ENCODE measurements around the gene TMEM191B.
"Not testable (repeated sequence)": the region's sequence is repeated elsewhere in the genome, so short reads cannot be mapped to it uniquely, and the experiment has no call there.

The TMEM191B gene

DNA sequence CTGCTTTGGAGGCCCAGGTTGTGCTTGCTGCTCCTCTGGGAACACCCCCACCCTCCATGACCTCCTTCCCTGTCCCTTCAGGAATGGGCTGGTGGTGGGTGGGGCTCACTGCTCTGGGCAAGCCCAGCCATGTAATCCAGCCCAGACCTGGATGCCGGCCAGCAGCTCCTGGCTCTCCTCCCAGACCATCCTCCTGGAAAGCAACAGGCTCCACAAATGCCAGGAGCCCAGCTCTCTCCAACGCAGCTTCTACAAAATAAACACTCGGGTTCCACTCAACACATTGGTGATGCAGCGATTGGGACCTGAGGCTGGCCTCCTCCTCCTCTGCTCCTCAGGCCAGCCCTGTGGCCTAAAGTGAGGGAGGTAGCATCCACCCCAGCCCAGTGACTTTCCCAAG is 30.9 kb downstream of the TMEM191B start:
- not testable (repeated sequence) for DNase-seq (ENCODE audit: low spot score)

DNA sequence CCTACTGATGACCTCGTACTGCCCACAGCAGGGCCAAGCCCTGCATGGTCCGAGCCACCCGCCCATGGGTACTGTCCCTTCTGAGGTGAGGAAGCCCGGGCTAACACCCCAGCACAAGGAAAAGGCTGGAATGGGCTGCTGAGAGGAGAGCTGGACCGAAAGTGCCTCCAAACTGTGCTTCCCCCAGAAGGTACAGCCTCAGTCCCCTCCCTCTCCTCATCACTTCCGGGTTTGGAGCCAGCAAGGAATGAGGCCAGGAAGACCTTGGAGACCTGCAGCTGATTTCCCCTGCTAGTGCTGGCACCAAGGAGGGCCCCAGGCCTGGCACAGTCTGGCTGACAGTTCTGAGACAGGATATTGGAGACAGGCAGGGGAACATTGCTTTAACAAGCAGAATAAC is 31.3 kb downstream of the TMEM191B start:
- not testable (repeated sequence) for DNase-seq (ENCODE audit: low spot score)

DNA sequence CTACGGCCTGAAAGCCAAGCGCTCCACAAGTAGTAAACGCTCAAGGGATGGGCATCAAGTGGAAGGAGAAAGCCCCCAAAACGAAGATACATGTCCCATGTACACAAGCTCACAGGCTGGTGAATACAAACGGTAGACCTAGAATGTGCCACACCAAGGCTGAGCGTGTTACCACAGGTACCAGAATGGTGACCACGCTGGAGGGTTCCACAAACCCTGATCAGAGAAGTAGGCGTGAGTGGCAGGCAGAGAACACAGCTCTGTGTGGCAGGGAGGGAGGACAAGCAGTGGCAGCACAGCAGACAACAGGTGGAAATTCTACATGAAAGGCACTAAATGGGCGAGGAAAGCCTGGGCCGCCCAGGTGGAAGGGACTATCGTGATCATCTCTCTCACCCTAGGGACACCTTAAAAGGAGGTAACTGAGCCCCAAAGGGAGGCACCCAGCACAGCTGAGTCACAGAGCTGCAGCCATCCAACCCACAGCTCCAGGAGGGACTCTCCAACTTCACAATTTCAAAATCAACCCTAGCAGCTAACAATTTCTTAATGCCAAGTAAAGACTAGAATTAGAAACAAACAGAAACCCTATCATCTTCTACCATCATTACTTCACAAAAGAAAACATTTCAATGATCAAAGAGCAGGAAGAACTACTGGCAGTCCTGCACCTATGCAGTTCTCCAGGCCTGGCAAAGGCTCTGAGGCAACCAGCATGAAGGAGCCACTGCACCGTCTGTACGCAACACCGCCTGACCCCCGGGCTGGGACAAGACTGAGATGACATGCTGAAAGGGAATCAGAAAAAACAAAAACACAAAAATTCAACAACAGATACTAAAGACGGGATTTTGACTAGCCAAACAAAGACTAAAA is 32.7 kb downstream of the TMEM191B start:
- not testable (repeated sequence) for DNase-seq (ENCODE audit: low spot score)

DNA sequence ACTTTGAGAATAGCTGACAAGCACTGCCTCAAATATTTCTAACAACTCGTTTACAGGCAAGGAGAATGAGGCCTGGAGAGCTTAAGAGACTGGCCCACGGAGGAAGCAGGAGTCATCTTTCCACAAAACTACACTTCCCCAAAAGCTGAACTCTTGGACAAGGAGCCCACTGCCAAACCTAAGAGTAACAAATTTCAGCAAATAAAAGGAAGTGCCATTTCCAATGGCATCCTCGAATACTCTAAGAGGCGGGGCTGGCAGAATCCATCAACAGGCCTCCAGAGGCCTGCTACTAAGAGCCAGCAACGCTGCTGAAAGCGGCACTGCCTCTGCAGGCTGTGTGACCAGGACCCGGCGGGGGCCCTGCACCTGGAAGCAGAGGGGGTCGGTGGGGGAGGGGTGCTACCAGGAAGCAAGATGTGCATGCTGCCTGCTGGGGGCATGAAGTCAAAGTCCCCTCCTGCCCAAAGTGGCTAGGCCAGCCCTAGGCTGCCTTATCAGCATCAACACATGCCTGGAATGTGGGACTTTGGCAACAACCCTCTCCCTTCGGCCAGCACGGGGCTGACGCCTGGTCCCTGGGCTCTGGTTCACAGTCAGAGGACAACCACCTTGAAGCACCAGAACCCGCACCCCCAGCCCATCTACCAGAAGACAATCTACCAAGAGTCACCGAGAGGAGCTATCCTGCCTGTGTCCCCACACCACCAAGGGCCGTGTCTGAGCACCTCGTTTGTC is 43.1 kb downstream of the TMEM191B start:
- not testable (repeated sequence) for DNase-seq (ENCODE audit: low spot score)

DNA sequence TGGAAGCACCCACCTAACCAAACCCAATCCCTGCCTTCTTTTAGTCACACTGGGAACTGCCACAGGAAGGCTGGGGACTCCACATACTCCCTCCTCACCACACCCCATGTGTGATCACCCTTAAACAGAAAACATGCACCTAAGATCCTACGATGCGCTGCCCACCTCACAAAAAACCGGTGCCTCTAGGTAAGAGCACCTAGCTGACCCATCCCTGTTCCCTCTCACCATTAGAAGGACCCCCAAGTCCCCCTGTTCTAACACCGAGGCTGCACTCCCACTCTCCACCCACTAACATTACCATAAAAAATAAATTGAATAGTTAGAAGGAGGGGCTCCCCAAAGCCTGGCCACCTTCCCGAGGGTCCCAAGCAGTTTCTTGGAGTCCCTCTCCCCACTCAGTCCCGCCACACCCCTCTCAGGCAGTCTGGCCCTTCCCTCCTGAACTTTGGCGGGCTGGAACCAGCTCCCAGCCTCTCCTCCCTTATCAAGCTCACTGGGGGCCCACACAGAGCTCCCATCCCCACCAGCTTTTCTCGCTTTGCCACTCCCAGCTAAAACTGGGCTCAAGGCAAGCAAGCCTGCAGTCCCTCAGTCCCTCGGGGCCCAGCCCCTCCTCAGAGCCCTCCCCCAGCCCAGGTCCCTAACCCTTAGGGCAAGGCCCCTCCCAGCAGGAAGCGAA is 46.0 kb downstream of the TMEM191B start:
- not testable (repeated sequence) for DNase-seq (ENCODE audit: low spot score)

DNA sequence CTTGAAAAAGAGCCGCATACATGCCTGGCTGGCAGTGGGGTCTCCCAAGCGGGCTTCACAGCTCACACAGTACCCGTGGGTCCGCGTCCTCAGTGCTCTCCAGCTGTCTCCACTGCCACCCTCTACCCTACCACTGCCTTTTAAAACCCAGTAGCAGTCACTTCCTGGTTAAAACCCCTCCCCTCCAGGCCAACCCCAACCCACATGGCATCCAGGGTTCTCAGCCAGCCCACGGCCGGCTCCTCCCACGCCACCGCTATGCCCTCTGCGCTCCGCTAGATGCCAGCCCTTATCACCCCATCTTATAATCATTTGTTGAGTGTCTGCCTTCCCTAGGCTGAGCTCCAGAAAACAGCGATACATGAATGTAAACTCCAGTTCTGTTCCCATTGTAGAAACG is 47.0 kb downstream of the TMEM191B start:
- DNase-seq (ENCODE audit: low spot score): not testable (repeated sequence)

DNA sequence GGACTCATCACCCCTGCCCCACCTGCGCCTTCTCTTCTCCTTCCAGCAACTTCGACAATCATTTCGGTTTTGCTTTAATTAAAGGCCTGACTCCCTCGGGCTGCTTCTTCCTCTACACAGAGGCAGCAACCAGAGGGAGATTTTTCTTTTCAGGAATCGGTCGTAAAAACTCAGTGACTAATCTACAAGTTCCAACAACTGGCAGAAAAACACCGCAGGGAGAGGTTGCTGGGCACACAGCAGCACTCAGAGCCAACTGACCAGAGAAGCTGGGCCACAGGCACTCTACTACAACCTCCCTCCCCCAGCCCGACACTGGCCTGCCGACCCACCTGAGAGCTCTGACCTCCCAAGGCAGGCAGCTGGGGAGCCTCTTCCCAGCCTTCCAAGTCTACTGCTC is 48.1 kb downstream of the TMEM191B start:
- DNase-seq (ENCODE audit: low spot score): not testable (repeated sequence)

DNA sequence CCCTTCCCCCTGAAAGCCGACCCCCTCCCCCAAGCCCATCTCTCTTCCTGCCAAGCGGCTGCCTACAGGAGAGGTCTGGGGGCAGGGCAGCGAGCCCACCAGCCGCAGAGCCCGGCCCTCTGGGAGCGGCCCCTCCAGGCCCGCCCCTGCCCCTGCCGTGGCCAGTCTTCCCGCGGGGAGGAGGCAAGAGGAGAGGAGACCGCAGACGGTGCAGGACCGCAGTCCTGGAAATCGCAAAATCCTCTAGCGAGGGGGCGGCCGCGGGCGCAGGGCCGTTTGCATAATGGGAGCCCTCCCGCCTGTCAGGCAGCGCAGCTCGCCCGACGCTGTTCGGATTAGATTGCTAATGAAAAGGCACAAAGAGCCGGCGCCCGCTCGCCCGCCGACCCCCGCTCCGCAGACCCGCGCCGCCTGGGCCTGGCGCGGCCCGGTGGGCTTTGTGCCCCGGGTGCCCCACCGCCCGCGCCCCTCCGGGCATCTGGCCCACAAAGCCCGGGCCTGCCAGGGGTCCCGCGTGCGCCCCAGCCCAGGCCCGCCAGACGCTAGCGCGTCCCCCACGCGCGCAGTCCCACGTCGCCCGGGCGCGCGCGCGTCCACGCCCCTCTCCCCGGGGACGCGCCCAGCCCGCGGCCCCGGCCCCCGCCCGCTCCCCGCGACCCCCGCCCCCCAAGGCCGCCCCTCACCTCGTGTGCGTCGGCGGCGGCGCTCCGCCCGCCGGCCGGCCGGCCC is 49.7 kb downstream of the TMEM191B start:
- DNase-seq (ENCODE audit: low spot score): not testable (repeated sequence)

DNA sequence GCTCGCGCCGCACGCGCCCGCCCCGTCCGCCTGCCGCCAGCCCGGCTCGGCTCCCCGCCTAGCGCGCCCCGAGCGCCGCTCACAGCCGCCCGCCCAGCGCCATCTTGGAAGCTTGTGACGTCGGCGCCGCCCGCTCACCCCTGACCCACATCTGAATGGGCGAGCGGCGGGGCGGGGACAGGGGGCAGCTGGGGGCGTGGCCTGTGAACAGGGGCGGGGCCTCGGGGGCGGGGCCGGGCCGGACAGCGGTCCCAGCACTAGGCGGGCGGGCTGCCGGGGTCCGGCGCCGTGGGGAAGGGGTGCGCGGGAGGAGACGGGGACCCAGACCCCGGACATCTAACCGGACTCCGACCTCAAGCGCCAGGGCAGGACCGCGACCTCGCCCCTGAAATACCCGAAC is 50.2 kb downstream of the TMEM191B start:
- DNase-seq (ENCODE audit: low spot score): not testable (repeated sequence)
